Stimulated activated naive CD8-positive, alpha-beta T cell treated with anti-CD3 and anti-CD28 coated beads, Interleukin-15, Interleukin-2, amounts not matched to agents 100 U/mL and 50 U/mL, for 24 hours (primary cell): ENCODE data around the gene CENPC.
"Not testable (repeated sequence)": the region's sequence is repeated elsewhere in the genome, so short reads cannot be mapped to it uniquely, and the experiment has no call there.

Experiments used
- ATAC-seq: fragments of 150-1000 bp; cut with Tn5 transposase; one replicate; pipeline ENCODE4 v1.10.0; 2021
- DNase-seq: peaks from one replicate; pipeline ENCODE4 v3.0.0; 2021

The CENPC gene

GRCh38 chr4:67550451-67550850, 5.1 kb upstream of the CENPC start:
- ATAC-seq: no peak
- no peak for DNase-seq

GRCh38 chr4:67549123-67549522, 3.8 kb upstream of the CENPC start:
- no peak for DNase-seq
- ATAC-seq: no peak

GRCh38 chr4:67546971-67547370, 1.7 kb upstream of the CENPC start:
- DNase-seq: no peak
- ATAC-seq: no peak

- ATAC-seq (no peak), DNase-seq (no peak)
Observed at GRCh38 chr4:67546004-67546356, 677 bp upstream of the CENPC start.

GRCh38 chr4:67542076-67542475, 3.2 kb downstream of the CENPC start:
- no peak for DNase-seq
- ATAC-seq: no peak

GRCh38 chr4:67539830-67540229, 5.5 kb downstream of the CENPC start:
- ATAC-seq (no peak), DNase-seq (no peak)

- ATAC-seq (no peak), DNase-seq (no peak)
Observed at GRCh38 chr4:67535280-67535840, 9.9 kb downstream of the CENPC start.

GRCh38 chr4:67533112-67533511, 12.2 kb downstream of the CENPC start:
- ATAC-seq (no peak), DNase-seq (no peak)

- not testable (repeated sequence) for ATAC-seq, DNase-seq
Observed at GRCh38 chr4:67532397-67532796, 12.9 kb downstream of the CENPC start.

- no peak for ATAC-seq
- DNase-seq: no peak
Observed at GRCh38 chr4:67531379-67531962, 13.8 kb downstream of the CENPC start.

- not testable (repeated sequence) for ATAC-seq, DNase-seq
Observed at GRCh38 chr4:67524140-67524539, 21.2 kb downstream of the CENPC start.

- no peak for DNase-seq
- peak; percentile 79 for ATAC-seq
Observed at GRCh38 chr4:67522851-67523671, 22.2 kb downstream of the CENPC start.

- DNase-seq (no peak), ATAC-seq (no peak)
Observed at GRCh38 chr4:67522230-67522629, 23.1 kb downstream of the CENPC start.

- ATAC-seq: peak; percentile 66
- DNase-seq: no peak
Observed at GRCh38 chr4:67521506-67521905, 23.8 kb downstream of the CENPC start.

GRCh38 chr4:67520141-67520540, 25.2 kb downstream of the CENPC start:
- ATAC-seq (no peak), DNase-seq (no peak)

- ATAC-seq: no peak
- no peak for DNase-seq
Observed at GRCh38 chr4:67512501-67512900, 32.8 kb downstream of the CENPC start.

GRCh38 chr4:67500373-67500772, 44.9 kb downstream of the CENPC start:
- no peak for ATAC-seq
- DNase-seq: no peak

- DNase-seq (no peak), ATAC-seq (no peak)
Observed at GRCh38 chr4:67499799-67500198, 45.5 kb downstream of the CENPC start.

GRCh38 chr4:67483868-67484602, 61.3 kb downstream of the CENPC start:
- ATAC-seq: peak; percentile 36
- no peak for DNase-seq

- no peak for ATAC-seq
- no peak for DNase-seq
Observed at GRCh38 chr4:67480810-67481209, 64.5 kb downstream of the CENPC start.

- ATAC-seq: no peak
- no peak for DNase-seq
Observed at GRCh38 chr4:67475155-67475554, 70.1 kb downstream of the CENPC start.

- DNase-seq: no peak
- no peak for ATAC-seq
Observed at GRCh38 chr4:67470871-67471270, 74.4 kb downstream of the CENPC start.

- ATAC-seq (no peak), DNase-seq (no peak)
Observed at GRCh38 chr4:67468830-67469229, 76.5 kb downstream of the CENPC start.
